SH-SY5Y (cell line): ENCODE measurements around the gene PAX2.

Source experiments
- GATA2 ChIP-seq: IDR thresholded peaks from 2 replicates; pipeline ENCODE4 v1.6.1; 2011; ENCODE audit warnings: mild to moderate bottlenecking, low read depth, low read length
- GATA3 ChIP-seq: IDR thresholded peaks from 2 replicates; pipeline ENCODE4 v1.6.1; 2011; ENCODE audit warnings: low read depth, mild to moderate bottlenecking, low read length, moderate library complexity

- TF ChIP-seq GATA2 = no peak
- no peak for TF ChIP-seq GATA3
Measured at GRCh38 chr10:100781145-100781665, 35.8 kb downstream of the PAX2 start.
